GM23338 (cell line): Measurements from ENCODE around the gene LMNTD2.

Source experiments
- CTCF ChIP-seq, 2 experiments: fragments of 200-600 bp in 1 of 2; sonication (generic) in 1 of 2; conservative IDR thresholded peaks; 2 replicates each; pipeline versions ENCODE4 v1.5.1 to v1.6.1; 2016 to 2017; ENCODE audit warnings: antibody characterized with exemption in 2 of 2, low read depth in 2 of 2, mild to moderate bottlenecking in 2 of 2, moderate library complexity in 1 of 2
- EZH2 ChIP-seq: fragments of 200-600 bp; sonication (generic); IDR thresholded peaks from one replicate; pipeline ENCODE4 v1.8.0; 2017; ENCODE audit warnings: antibody characterized with exemption, mild to moderate bottlenecking, low read depth; ENCODE audit not compliant: unreplicated experiment
- POLR2AphosphoS5 ChIP-seq: IDR thresholded peaks from 2 replicates; pipeline ENCODE4 v1.6.1; 2016; ENCODE audit warnings: antibody characterized with exemption, low read depth
- REST ChIP-seq: IDR thresholded peaks from one replicate; pipeline ENCODE4 v1.6.1; 2018; ENCODE audit warnings: antibody characterized with exemption; ENCODE audit not compliant: unreplicated experiment

DNA sequence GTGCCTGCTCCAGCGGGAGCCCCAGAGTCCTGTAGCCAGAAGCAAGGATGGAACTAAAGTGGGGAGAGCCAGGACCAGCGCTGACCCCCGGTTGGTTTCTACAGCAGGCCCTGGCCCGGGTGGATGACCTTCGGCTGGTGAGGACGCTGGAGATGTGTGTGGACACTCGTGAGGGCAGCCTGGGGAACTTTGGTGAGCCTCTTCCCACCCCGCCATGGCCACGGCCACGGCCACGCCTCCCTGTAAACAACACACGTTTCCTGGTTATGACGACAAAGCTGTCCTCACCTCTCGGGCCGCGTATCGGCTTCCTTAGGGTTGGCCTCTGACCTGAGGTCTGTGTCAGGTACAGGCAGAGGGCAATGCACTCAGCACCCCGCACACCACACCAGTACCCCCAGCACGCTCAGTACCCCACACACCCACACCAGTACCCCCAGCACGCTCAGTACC is 19.1 kb downstream of the LMNTD2 start:
- TF ChIP-seq CTCF (conservative IDR thresholded peaks at IDR 0.05; ENCODE audit: low read depth in 2 of 2) (no peak), REST (no peak), POLR2AphosphoS5 (no peak), EZH2 (no peak)
